GM21717 (cell line): ENCODE measurements around the gene NDUFA7.
"Not testable (repeated sequence)": the region's sequence is repeated elsewhere in the genome, so short reads cannot be mapped to it uniquely, and the experiment has no call there.

Experiments used
- ATAC-seq: cut with Tn5 transposase; IDR thresholded peaks from one replicate; pipeline ENCODE4 v1.9.1; 2021; ENCODE audit warnings: mild to moderate bottlenecking, moderate library complexity; ENCODE audit not compliant: unreplicated experiment

The NDUFA7 gene

GRCh38 chr19:8321067-8321985 is at the start of gene NDUFA7, which contains the start of gene RPS28:
Gene NDUFA7 (minus strand): TSS chr19:8321375. CDS start chr19:8321358, 17 bp downstream.
Gene RPS28 (plus strand): TSS chr19:8321496. CDS start chr19:8321531, 35 bp downstream.
- ATAC-seq: peak; percentile 78

- ATAC-seq: no peak
Measured at GRCh38 chr19:8370176-8371010, 49.2 kb upstream of the NDUFA7 start.

GRCh38 chr19:8367327-8368001 is 46.3 kb upstream of the NDUFA7 start:
- no peak for ATAC-seq

DNA sequence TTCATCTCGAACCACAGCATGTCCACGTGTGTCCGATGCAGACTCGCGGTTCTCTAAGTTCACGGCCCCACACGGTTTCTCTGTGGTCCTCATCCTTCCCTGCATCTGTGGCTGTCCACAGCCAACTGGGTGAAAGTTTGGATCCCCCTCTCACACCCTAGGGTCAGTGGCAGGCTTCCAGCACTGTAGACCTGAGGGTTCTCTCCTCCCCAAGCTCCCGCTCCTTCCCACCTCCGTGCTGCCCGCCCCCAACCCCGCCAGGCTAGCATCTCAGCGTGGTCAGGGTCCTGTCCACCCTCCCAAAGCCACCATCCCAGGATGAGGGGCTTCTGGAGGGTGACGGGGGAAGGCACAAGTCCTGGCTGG is 45.8 kb upstream of the NDUFA7 start:
- no peak for ATAC-seq

DNA sequence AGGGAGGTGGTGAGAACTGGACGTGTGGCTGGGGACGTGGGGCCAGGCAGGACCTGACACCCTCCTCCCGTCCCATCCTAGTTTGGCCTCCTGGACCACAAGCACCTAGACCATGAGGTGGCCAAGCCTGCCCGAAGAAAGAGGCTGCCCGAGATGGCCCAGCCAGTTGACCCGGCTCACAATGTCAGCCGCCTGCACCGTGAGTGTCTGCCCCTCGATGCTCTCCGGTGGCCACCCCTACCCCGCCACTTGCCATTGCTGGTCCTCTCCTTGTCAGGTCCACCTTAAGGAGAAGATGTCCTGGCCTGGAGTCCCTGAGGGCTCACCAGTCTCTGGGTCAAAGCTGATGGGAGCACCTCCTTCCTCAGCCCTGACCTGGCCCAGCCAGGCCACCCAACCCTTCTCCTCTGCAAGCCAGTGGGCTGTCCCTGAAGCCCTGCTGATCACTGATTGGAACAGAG is 45.0 kb upstream of the NDUFA7 start:
- no peak for ATAC-seq

GRCh38 chr19:8363803-8364771 is 42.9 kb upstream of the NDUFA7 start, which contains the start of gene ANGPTL4:
Gene ANGPTL4 (plus strand): TSS chr19:8364155. CDS start chr19:8364322, 167 bp downstream.
- no peak for ATAC-seq

- no peak for ATAC-seq
Measured at GRCh38 chr19:8361921-8362793, 41.0 kb upstream of the NDUFA7 start.

DNA sequence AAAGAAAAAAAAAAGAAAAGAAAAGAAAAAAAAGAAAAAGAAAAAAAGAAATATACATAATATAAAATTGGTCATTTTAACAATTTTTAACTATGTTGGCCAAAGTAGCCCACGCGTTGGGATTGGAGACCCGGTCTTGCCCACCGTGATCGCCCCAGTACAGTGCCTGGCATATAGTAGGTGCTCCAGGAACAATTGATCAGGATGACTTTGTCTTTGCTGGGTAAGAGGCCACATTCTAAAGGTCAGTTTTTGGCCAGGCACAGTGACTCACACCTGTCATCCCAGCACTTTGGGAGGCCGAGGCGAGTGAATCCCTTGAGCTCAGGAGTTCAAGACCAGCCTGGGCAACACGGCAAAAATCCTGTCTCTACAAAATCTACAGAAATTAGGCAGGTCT is 39.0 kb upstream of the NDUFA7 start:
- ATAC-seq: no peak

DNA sequence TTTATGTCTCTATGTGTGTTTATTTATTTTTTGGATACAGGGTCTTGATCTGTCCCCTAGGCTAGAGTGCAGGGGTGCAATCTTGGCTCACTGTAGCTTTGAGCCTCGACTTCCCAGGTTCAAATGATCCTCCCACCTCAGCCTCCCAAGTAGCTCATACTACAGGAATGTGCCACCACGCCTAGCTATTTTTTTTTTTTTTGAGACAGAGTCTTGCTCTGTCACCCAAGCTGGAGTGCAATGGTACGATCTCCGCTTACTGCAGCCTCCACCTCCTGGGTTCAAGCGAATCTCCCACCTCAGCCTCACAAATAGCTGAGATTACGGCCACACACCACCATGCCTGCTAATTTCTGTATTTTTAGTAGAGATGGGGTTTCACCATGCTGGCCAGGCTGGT is 37.8 kb upstream of the NDUFA7 start:
- no peak for ATAC-seq

- ATAC-seq: no peak
Measured at GRCh38 chr19:8357007-8357521, 35.9 kb upstream of the NDUFA7 start.

GRCh38 chr19:8355631-8356402 is 34.6 kb upstream of the NDUFA7 start:
- no peak for ATAC-seq

- not testable (repeated sequence) for ATAC-seq
Measured at GRCh38 chr19:8352845-8353244, 31.7 kb upstream of the NDUFA7 start.

DNA sequence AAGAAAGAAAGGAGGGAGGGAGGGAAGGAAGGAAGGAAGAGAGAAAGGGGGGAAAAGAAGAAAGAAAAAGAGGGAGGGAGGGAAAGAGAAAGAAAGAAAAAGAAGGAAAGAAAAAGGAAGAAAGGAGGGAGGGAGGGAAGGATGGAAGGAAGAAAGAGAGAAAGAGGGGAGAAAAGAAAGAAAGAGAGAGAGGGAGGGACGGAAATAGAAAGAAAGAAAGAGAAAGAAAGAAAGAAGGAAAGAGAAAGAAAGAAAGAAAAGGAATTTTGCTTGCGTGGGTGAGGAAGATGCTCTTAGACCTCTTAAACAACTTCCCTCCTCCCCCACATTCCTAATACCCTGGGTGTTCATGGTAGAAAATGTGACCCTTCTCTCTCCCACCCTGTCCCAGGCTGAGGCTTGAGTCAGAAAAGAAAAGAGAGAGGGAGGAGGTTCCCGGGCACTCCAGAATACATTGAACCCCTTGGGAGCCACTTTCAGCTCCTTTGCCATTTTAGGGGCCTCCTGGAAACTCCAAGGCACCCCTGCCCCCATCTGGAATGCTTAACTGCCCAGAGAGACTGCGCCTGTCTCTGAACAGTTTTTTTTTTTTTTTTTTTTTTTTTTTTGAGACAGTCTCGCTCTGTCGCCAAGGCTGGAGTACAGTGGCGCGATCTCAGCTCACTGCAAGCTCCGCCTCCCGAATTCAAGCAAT is 31.1 kb upstream of the NDUFA7 start:
- ATAC-seq: no peak

DNA sequence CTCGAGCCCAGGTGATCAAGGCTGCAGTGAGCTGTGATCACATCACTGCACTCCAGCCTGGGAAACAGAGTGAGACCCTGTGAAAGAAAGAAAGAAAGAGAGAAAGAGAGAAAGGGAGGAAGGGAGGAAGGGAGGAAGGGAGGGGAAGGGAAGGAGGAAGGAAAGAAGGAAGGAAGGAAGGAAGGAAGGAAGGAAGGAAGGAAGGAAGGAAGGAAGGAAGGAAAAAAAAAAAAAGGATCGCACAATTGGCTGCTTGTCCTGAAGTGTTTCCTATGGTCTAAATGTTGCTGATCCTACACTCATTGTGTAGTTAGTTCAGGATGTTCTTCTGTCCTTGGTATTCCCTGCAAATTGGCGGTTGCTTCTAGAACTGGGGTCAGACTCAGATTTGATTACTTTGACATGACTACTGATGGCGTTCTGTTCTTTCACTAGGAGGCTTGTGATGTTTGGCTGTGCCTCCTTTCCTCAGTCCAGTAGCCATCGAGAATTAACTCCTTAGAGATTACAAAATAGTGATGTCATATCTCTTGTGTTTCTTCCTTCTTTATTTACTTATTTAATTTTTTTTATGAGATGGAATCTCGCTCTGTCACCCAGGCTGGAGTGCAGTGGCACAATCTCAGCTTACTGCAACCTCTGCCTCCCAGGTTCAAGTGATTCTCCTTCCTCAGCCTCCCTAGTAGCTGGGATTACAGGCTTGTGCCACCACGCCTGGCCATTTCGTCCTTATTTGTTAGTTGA is 28.6 kb upstream of the NDUFA7 start:
- ATAC-seq: not testable (repeated sequence)

- ATAC-seq: no peak
Measured at GRCh38 chr19:8343483-8343844, 22.3 kb upstream of the NDUFA7 start.

DNA sequence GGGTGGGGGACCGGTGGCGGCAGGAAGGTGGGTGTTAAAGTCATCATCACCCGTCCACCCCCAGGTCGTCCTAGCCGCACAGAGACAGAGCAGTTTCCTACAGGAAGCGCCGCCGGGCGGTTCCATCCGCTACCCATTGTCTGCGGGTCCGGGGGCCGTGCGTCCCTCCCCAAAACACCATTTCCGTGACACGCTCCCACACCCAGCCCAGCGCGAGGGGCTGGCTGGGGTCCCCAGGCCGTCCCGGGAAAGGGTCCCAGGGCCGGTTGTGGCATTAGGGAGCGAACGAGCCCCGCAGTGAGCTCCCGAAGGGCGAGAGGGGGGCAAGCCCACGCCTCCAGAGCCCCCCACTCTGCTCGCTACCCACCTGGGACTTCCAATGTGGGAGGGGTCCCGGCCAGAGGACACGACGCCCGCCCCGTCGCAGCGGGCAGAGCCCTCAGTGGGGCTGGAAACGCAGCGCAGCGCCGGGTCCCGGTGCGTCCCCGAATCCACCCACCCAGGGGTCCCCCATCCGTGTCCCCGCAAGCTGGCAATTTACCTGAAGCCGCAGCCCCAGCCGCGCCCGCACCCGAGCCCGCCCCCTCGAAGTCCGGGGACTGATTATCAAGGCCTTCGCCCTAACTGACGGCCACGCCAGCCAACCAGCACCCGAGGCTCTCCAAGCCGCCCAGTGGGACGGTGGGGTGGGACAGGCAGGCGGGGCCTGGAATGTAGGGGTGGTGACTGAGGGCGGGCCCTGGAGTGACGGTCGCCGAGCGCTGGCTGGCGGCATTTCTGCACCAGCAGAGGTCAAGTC is 21.7 kb upstream of the NDUFA7 start, which contains the start of gene KANK3:
Gene KANK3, minus strand, starts transcription at position 579 of the 799 bp plus-strand sequence. CDS start 5,434 bp downstream, outside the sequence.
- ATAC-seq: peak; percentile 91
